GM18517 (cell line): ENCODE measurements around the gene KIF2A.
"Not testable (repeated sequence)": the region's sequence is repeated elsewhere in the genome, so short reads cannot be mapped to it uniquely, and the experiment has no call there.

ENCODE experiments used
- ATAC-seq: cut with Tn5 transposase; IDR thresholded peaks from one replicate; pipeline ENCODE4 v1.9.1; 2021; ENCODE audit warnings: mild to moderate bottlenecking, moderate library complexity; ENCODE audit not compliant: unreplicated experiment

Gene KIF2A

GRCh38 chr5:62289813-62290212, 16.2 kb upstream of the KIF2A start:
- ATAC-seq = no peak

- not testable (repeated sequence) for ATAC-seq
These were observed 14.2 kb upstream of the KIF2A start for GRCh38 chr5:62291829-62292228.

GRCh38 chr5:62296998-62297397, 9.0 kb upstream of the KIF2A start:
- no peak for ATAC-seq

- no peak for ATAC-seq
These were observed 7.9 kb upstream of the KIF2A start for GRCh38 chr5:62298118-62298517.

GRCh38 chr5:62299101-62299500, 6.9 kb upstream of the KIF2A start:
- ATAC-seq = no peak

- no peak for ATAC-seq
These were observed 6.4 kb upstream of the KIF2A start for GRCh38 chr5:62299600-62299999.

- ATAC-seq = no peak
These were observed 670 bp upstream of the KIF2A start for GRCh38 chr5:62305358-62305714.

- peak; percentile 34 for ATAC-seq
These were observed 403 bp downstream of the KIF2A start for GRCh38 chr5:62306323-62306895.

- peak; percentile 36 for ATAC-seq
These were observed 1.1 kb downstream of the KIF2A start for GRCh38 chr5:62306896-62307689.

GRCh38 chr5:62308439-62308838, 2.4 kb downstream of the KIF2A start:
- no peak for ATAC-seq

GRCh38 chr5:62309107-62309506, 3.1 kb downstream of the KIF2A start:
- ATAC-seq = no peak

- no peak for ATAC-seq
These were observed 4.6 kb downstream of the KIF2A start for GRCh38 chr5:62310426-62311143.

GRCh38 chr5:62312036-62312435, 6.0 kb downstream of the KIF2A start:
- ATAC-seq = no peak

- no peak for ATAC-seq
These were observed 6.7 kb downstream of the KIF2A start for GRCh38 chr5:62312674-62313073.

GRCh38 chr5:62314213-62314830, 8.3 kb downstream of the KIF2A start:
- ATAC-seq = no peak

GRCh38 chr5:62315376-62316175, 9.6 kb downstream of the KIF2A start:
- ATAC-seq = no peak

GRCh38 chr5:62316176-62316502, 10.1 kb downstream of the KIF2A start:
- no peak for ATAC-seq

- ATAC-seq = no peak
These were observed 11.8 kb downstream of the KIF2A start for GRCh38 chr5:62317810-62318209.

GRCh38 chr5:62322484-62322883, 16.5 kb downstream of the KIF2A start:
- no peak for ATAC-seq

- no peak for ATAC-seq
These were observed 20.3 kb downstream of the KIF2A start for GRCh38 chr5:62326302-62326701.

- ATAC-seq = no peak
These were observed 20.7 kb downstream of the KIF2A start for GRCh38 chr5:62326702-62327101.
